H9 (cell line): Measurements from ENCODE around the gene ZSCAN29. TPM values are rescaled to one million over a fixed set of nuclear protein-coding genes. Genes with fewer than 3 reads are reported as not detected.

Experiments used
- DNase-seq: peaks from one replicate; pipeline ENCODE4 v3.0.0-alpha.2; 2017
- H2AFZ ChIP-seq: one replicate; pipeline ENCODE4 v1.6.1; 2013; ENCODE audit warnings: mild to moderate bottlenecking, low read length, control low read depth, moderate library complexity
- H2AK5ac ChIP-seq: 2 replicates; pipeline ENCODE4 v1.6.1; 2013; ENCODE audit warnings: low read length, control low read depth, mixed read lengths; ENCODE audit not compliant: insufficient read length
- H2BK120ac ChIP-seq: one replicate; pipeline ENCODE4 v1.6.1; 2013; ENCODE audit warnings: low read depth, mild to moderate bottlenecking, low read length, control low read depth, inconsistent platforms; ENCODE audit not compliant: poor library complexity, severe bottlenecking
- H2BK12ac ChIP-seq: 2 replicates; pipeline ENCODE4 v1.6.1; 2013; ENCODE audit warnings: low read length, control low read depth, mixed read lengths, low read depth; ENCODE audit not compliant: insufficient read length
- H2BK15ac ChIP-seq: 2 replicates; pipeline ENCODE4 v1.6.1; 2013; ENCODE audit warnings: low read depth, low read length, control low read depth
- H2BK20ac ChIP-seq: one replicate; pipeline ENCODE4 v1.6.1; 2013; ENCODE audit warnings: low read depth, mild to moderate bottlenecking, low read length, control low read depth, inconsistent platforms; ENCODE audit not compliant: poor library complexity, severe bottlenecking
- H2BK5ac ChIP-seq: 2 replicates; pipeline ENCODE4 v1.6.1; 2013; ENCODE audit warnings: low read length, control low read depth, mixed read lengths; ENCODE audit not compliant: insufficient read length
- H3K14ac ChIP-seq: 2 replicates; pipeline ENCODE4 v1.6.1; 2013; ENCODE audit warnings: low read length, control low read depth; ENCODE audit not compliant: insufficient read depth
- H3K18ac ChIP-seq: 2 replicates; pipeline ENCODE4 v1.6.1; 2013; ENCODE audit warnings: low read depth, mild to moderate bottlenecking, mixed read lengths, low read length, control low read depth; ENCODE audit not compliant: insufficient read length
- H3K23ac ChIP-seq: 2 replicates; pipeline ENCODE4 v1.6.1; 2013; ENCODE audit warnings: low read length, control low read depth, mixed read lengths, low read depth; ENCODE audit not compliant: insufficient read length
- H3K23me2 ChIP-seq: 2 replicates; pipeline ENCODE4 v1.6.1; 2013; ENCODE audit warnings: low read depth, mild to moderate bottlenecking, mixed read lengths, low read length, control low read depth; ENCODE audit not compliant: insufficient read length, poor library complexity, severe bottlenecking
- H3K27ac ChIP-seq: 2 replicates; pipeline ENCODE4 v1.5.1; 2013; ENCODE audit warnings: low read length, control low read depth, mixed read lengths, low read depth; ENCODE audit not compliant: insufficient read length
- H3K27me3 ChIP-seq: 2 replicates; pipeline ENCODE4 v1.6.1; 2013; ENCODE audit warnings: low read length, control low read depth, inconsistent platforms; ENCODE audit not compliant: insufficient read depth
- H3K4ac ChIP-seq: 2 replicates; pipeline ENCODE4 v1.6.1; 2013; ENCODE audit warnings: low read depth, mild to moderate bottlenecking, control low read depth, inconsistent platforms, low read length, moderate library complexity
- H3K4me1 ChIP-seq: 2 replicates; pipeline ENCODE4 v1.6.1; 2013; ENCODE audit warnings: low read length, control low read depth, inconsistent platforms; ENCODE audit not compliant: insufficient read depth
- H3K4me2 ChIP-seq: 2 replicates; pipeline ENCODE4 v1.6.1; 2013; ENCODE audit warnings: low read length, control low read depth, mixed read lengths; ENCODE audit not compliant: insufficient read length, insufficient read depth
- H3K56ac ChIP-seq: 2 replicates; pipeline ENCODE4 v1.6.1; 2013; ENCODE audit warnings: low read depth, mild to moderate bottlenecking, mixed read lengths, low read length, control low read depth; ENCODE audit not compliant: insufficient read length
- H3K79me1 ChIP-seq: 2 replicates; pipeline ENCODE4 v1.6.1; 2013; ENCODE audit warnings: low read depth, mild to moderate bottlenecking, moderate library complexity, low read length, control low read depth, inconsistent platforms; ENCODE audit not compliant: insufficient read depth, poor library complexity, severe bottlenecking
- H3K79me2 ChIP-seq: 2 replicates; pipeline ENCODE4 v1.6.1; 2013; ENCODE audit warnings: low read length, control low read depth, inconsistent platforms; ENCODE audit not compliant: insufficient read depth
- H3K9ac ChIP-seq: 2 replicates; pipeline ENCODE4 v1.6.1; 2013; ENCODE audit warnings: low read length, control low read depth, mixed read lengths; ENCODE audit not compliant: insufficient read length; ENCODE audit errors: extremely low read depth
- H3K9me3 ChIP-seq: one replicate; pipeline ENCODE4 v1.6.1; 2013; ENCODE audit warnings: low read depth, low read length, inconsistent platforms; ENCODE audit not compliant: control insufficient read depth
- H3T11ph ChIP-seq: one replicate; pipeline ENCODE4 v1.6.1; 2013; ENCODE audit warnings: mild to moderate bottlenecking, low read length, control low read depth, inconsistent platforms
- H4K20me1 ChIP-seq: one replicate; pipeline ENCODE4 v1.6.1; 2013; ENCODE audit not compliant: control insufficient read depth, insufficient read length, insufficient read depth
- H4K5ac ChIP-seq: 2 replicates; pipeline ENCODE4 v1.6.1; 2013; ENCODE audit warnings: low read depth, mild to moderate bottlenecking, mixed read lengths, low read length, control low read depth; ENCODE audit not compliant: insufficient read length
- H4K8ac ChIP-seq: replicated peaks from 2 replicates; pipeline ENCODE4 v1.6.1; 2013; ENCODE audit warnings: low read length, control low read depth, mixed read lengths, low read depth; ENCODE audit not compliant: insufficient read length
- H4K91ac ChIP-seq: 2 replicates; pipeline ENCODE4 v1.6.1; 2013; ENCODE audit warnings: low read depth, mild to moderate bottlenecking, moderate library complexity, mixed read lengths, low read length, control low read depth; ENCODE audit not compliant: insufficient read length
- H3K27ac Mint-ChIP-seq, 3 experiments: 2 replicates in 2 of 3; 3 replicates in 1 of 3; pipeline ENCODE4 v1.8.0; 2020 to 2021; ENCODE audit warnings: mixed read lengths in 3 of 3, mild to moderate bottlenecking in 1 of 3, moderate library complexity in 1 of 3
- H3K27me3 Mint-ChIP-seq: 2 replicates; pipeline ENCODE4 v1.8.0; 2021; ENCODE audit warnings: low read depth, mild to moderate bottlenecking, moderate library complexity, mixed read lengths
- H3K36me3 Mint-ChIP-seq, 3 experiments: 2 replicates in 2 of 3; 3 replicates in 1 of 3; pipeline ENCODE4 v1.8.0; 2020 to 2021; ENCODE audit warnings: low read depth in 3 of 3, mixed read lengths in 3 of 3; ENCODE audit not compliant: insufficient read depth in 1 of 3
- H3K4me1 Mint-ChIP-seq, 2 experiments: 2 replicates each; pipeline ENCODE4 v1.8.0; 2020; ENCODE audit warnings: mixed read lengths in 2 of 2
- H3K4me3 Mint-ChIP-seq, 2 experiments: 2 replicates in 1 of 2; 3 replicates in 1 of 2; pipeline ENCODE4 v1.8.0; 2020 to 2021; ENCODE audit warnings: mild to moderate bottlenecking in 2 of 2, mixed read lengths in 2 of 2, moderate library complexity in 1 of 2
- H3K9me3 Mint-ChIP-seq, 2 experiments: 2 replicates in 1 of 2; 3 replicates in 1 of 2; pipeline ENCODE4 v1.8.0; 2020; ENCODE audit warnings: mild to moderate bottlenecking in 2 of 2, mixed read lengths in 2 of 2, moderate library complexity in 1 of 2
- CTCF ChIP-seq: fragments of 200-600 bp; sonication (generic); conservative IDR thresholded peaks from 3 replicates; pipeline ENCODE4 v1.8.0; 2021; ENCODE audit warnings: antibody characterized with exemption, mild to moderate bottlenecking
- WGBS: extraction: QIAGEN DNeasy Blood & Tissue Kit; methylation state at CpG from one replicate; pipeline ENCODE4 v1.1.7; 2013; ENCODE audit warnings: missing lambda C conversion rate, low lambda C conversion rate, mixed read lengths; ENCODE audit not compliant: insufficient read length; ENCODE audit errors: extremely low coverage; 5-methylcytosine and 5-hydroxymethylcytosine counted together
- total RNA-seq: library from RNA; stranded (reverse); gene quantifications from 2 replicates; pipeline ENCODE4 v1.2.1, GENCODE V29; 2021

Gene ZSCAN29
- total RNA-seq, 1 experiment from 2014 or later: 52.5 TPM

- Histone ChIP-seq H3K79me1 (peaks cover 9% of the 10 kb centered on the region), H3K23ac (no peak overlapping the region), H3K23me2 (no peaks in the 10 kb centered on the region), H3K14ac (no peak overlapping the region), H4K5ac (no peak overlapping the region), H3K9ac (no peak overlapping the region), H3K56ac (no peak overlapping the region), H3K27me3 (no peaks in the 10 kb centered on the region), H3T11ph (no peak overlapping the region), H2AK5ac (no peak overlapping the region), H3K9me3 (no peaks in the 10 kb centered on the region), H3K27ac (no peak overlapping the region), H4K8ac (no peak overlapping the region), H3K4ac (no peak overlapping the region), H2AFZ (no peak overlapping the region), H2BK120ac (no peak overlapping the region), H3K4me2 (no peak overlapping the region), H2BK5ac (no peak overlapping the region), H3K18ac (no peak overlapping the region), H2BK20ac (no peak overlapping the region), H4K91ac (no peak overlapping the region), H2BK15ac (no peak overlapping the region), H3K4me1 (peaks cover 3% of the 10 kb centered on the region; the same call in 1 of the 2 replicates), H4K20me1 (no peaks in the 10 kb centered on the region), H3K79me2 (no peaks in the 10 kb centered on the region), H2BK12ac (no peak overlapping the region)
- Mint-ChIP-seq H3K4me3 (no peak overlapping the region), H3K27me3 (peaks cover 21% of the 10 kb centered on the region), H3K4me1 (peaks cover 11 to 12% of the 10 kb centered on the region in 2 experiments), H3K27ac (no peak overlapping the region), H3K36me3 (peaks cover 5 to 11% (median 8%) of the 10 kb centered on the region in 3 experiments; a peak in 4 of 7 replicates), H3K9me3 (no peaks in the 10 kb centered on the region)
- no peak for DNase-seq
- no CpG with 5 or more reads among the region's 6 CpGs for WGBS
- TF ChIP-seq CTCF: no peak
Observed at GRCh38 chr15:43325039-43325684, 45.7 kb downstream of the ZSCAN29 start.
